Panc1 (cell line): ENCODE measurements around the gene RALGAPA1. TPM values are rescaled to one million over a fixed set of nuclear protein-coding genes. Genes with fewer than 3 reads are reported as not detected.

Experiments used
- ATAC-seq: fragments of 200-7000 bp; cut with Tn5 transposase; 2 replicates; pipeline ENCODE4 v1.9.1; 2020; ENCODE audit warnings: mild to moderate bottlenecking, moderate library complexity
- BruUV-seq: library from RNA; stranded (reverse); fragments of 400-500 nt; replicated peaks from 2 replicates; lab custom pipeline; 2021; lab: Mats Ljungman, UMichigan
- CTCF ChIA-PET: fragments of 300-600 bp; sonication (Branson Sonifier 250); formaldehyde crosslinking; loops from one replicate; lab custom pipeline; 2022; ENCODE audit warnings: antibody characterized with exemption; lab: Charles Lee
- POLR2A ChIA-PET: fragments of 300-600 bp; sonication (Branson Sonifier 250); formaldehyde crosslinking; loops from one replicate; lab custom pipeline; 2022; ENCODE audit warnings: antibody characterized with exemption; lab: Charles Lee
- DNase-seq: peaks from one replicate; pipeline ENCODE4 v3.0.0-alpha.2; 2010; ENCODE audit warnings: low read depth, low spot score
- H3K27ac ChIP-seq: 2 replicates; pipeline ENCODE4 v1.5.1; 2011; ENCODE audit warnings: mild to moderate bottlenecking, low read length, inconsistent platforms
- H3K27me3 ChIP-seq: fragments of 200-500 bp; sonication (Bioruptor generic); 2 replicates; pipeline ENCODE4 v1.6.0; 2014; ENCODE audit warnings: low read length, inconsistent platforms; ENCODE audit not compliant: control insufficient read depth, insufficient read depth
- H3K36me3 ChIP-seq: fragments of 200-500 bp; sonication (Bioruptor generic); 2 replicates; pipeline ENCODE4 v1.5.1; 2014; ENCODE audit warnings: inconsistent platforms, mild to moderate bottlenecking, low read length, moderate library complexity; ENCODE audit not compliant: control insufficient read depth, insufficient read depth
- H3K4me1 ChIP-seq: 2 replicates; pipeline ENCODE4 v1.5.1; 2011; ENCODE audit warnings: inconsistent platforms, mild to moderate bottlenecking, low read length, moderate library complexity; ENCODE audit not compliant: control insufficient read depth, insufficient read depth
- H3K4me3 ChIP-seq, 2 experiments: 2 replicates each; pipeline ENCODE4 v1.5.1; 2011 to 2012; ENCODE audit warnings: low read depth in 2 of 2, low read length in 2 of 2, mild to moderate bottlenecking in 2 of 2, inconsistent platforms in 1 of 2, moderate library complexity in 1 of 2
- H3K9me3 ChIP-seq: fragments of 200-500 bp; sonication (Bioruptor generic); 2 replicates; pipeline ENCODE4 v1.5.1; 2014; ENCODE audit warnings: low read depth, mild to moderate bottlenecking, inconsistent platforms, low read length, moderate library complexity; ENCODE audit not compliant: control insufficient read depth, insufficient read depth
- CTCF ChIP-seq: fragments of 450-650 bp; IDR thresholded peaks from 2 replicates; pipeline ENCODE4 v1.5.1; 2017; ENCODE audit warnings: mild to moderate bottlenecking
- POLR2AphosphoS5 ChIP-seq: IDR thresholded peaks from 2 replicates; pipeline ENCODE4 v1.6.1; 2012; ENCODE audit warnings: mild to moderate bottlenecking, low read depth, low read length, moderate library complexity
- REST ChIP-seq, 2 experiments: IDR thresholded peaks; 2 replicates each; pipeline ENCODE4 v1.6.1; 2011 to 2012; ENCODE audit warnings: low read depth in 2 of 2, control low read depth in 1 of 2, low read length in 1 of 2, mild to moderate bottlenecking in 1 of 2, moderate library complexity in 1 of 2; ENCODE audit not compliant: insufficient read depth in 1 of 2
- SIN3A ChIP-seq: IDR thresholded peaks from 2 replicates; pipeline ENCODE4 v1.6.1; 2012; ENCODE audit warnings: low read depth, mild to moderate bottlenecking, low read length, moderate library complexity, borderline replicate concordance; ENCODE audit not compliant: insufficient read depth
- TCF7L2 ChIP-seq: IDR thresholded peaks from 2 replicates; pipeline ENCODE4 v1.6.1; 2011; ENCODE audit warnings: mild to moderate bottlenecking, low read depth, low read length, inconsistent platforms
- in situ Hi-C: cut with HindIII; loops from 2 replicates; pipeline ENCODE4 v1.10.0; 2016; ENCODE audit warnings: low sequenced_read_pairs, low pct_unique_long_range_greater_than_20kb
- intact Hi-C: fragments of 100-400 bp; cut with micrococcal nuclease; formaldehyde crosslinking; loops from one replicate; pipeline ENCODE4 v1.10.0; 2022; ENCODE audit not compliant: unreplicated experiment
- total RNA-seq: library from RNA; stranded (reverse); gene quantifications from one replicate; pipeline ENCODE4 v1.2.1, GENCODE V29; 2021; ENCODE audit not compliant: unreplicated experiment

Gene RALGAPA1
- total RNA-seq, 1 experiment from 2014 or later: 31.5 TPM

GRCh38 chr14:35535483-35536112 lies 273.5 kb downstream of the RALGAPA1 start:
- no peak for TF ChIP-seq SIN3A
- H3K9me3 ChIP-seq: no peaks in the 10 kb centered on the region
- DNase-seq (no peak), ATAC-seq (no peak)
- in situ Hi-C loops (no loop called here), intact Hi-C loops (no loop called here)
- ChIA-PET CTCF (no interaction called here), POLR2A (no interaction called here)
- no TSS peak for BruUV-seq
- no peaks in the 10 kb centered on the region for H3K36me3 ChIP-seq
- peak overlapping the region in 1 of 2 experiments; percentile 61; a peak in 1 of 4 replicates for H3K4me3 ChIP-seq
- no peaks in the 10 kb centered on the region for H3K4me1 ChIP-seq
- no peak overlapping the region for H3K27ac ChIP-seq
- H3K27me3 ChIP-seq: peaks cover 18% of the 10 kb centered on the region

GRCh38 chr14:35534873-35535482 lies 274.1 kb downstream of the RALGAPA1 start:
- no peaks in the 10 kb centered on the region for H3K4me1 ChIP-seq
- no TSS peak for BruUV-seq
- H3K9me3 ChIP-seq: no peaks in the 10 kb centered on the region
- peaks cover 18% of the 10 kb centered on the region for H3K27me3 ChIP-seq
- no peak overlapping the region for H3K27ac ChIP-seq
- H3K4me3 ChIP-seq: peak overlapping the region in 1 of 2 experiments; percentile 61; a peak in 2 of 4 replicates
- POLR2A ChIA-PET: no interaction called here
- CTCF ChIA-PET: no interaction called here
- H3K36me3 ChIP-seq: no peaks in the 10 kb centered on the region
- intact Hi-C loops (no loop called here), in situ Hi-C loops (no loop called here)
- peak; percentile 95 for TF ChIP-seq SIN3A
- no peak for TF ChIP-seq TCF7L2
- TF ChIP-seq POLR2AphosphoS5: no peak
- peak; percentile 99 to 100 for TF ChIP-seq REST (IDR thresholded peaks at IDR 0.05; ENCODE audit: insufficient read depth in 1 of 2, low read depth in 2 of 2, low read length in 1 of 2)
- no peak for TF ChIP-seq CTCF
- ATAC-seq: peak; percentile 46
- DNase-seq: no peak
